ENCODE data around the gene ZNF276.
A peak's percentile ranks its signal among the peaks of the same experiment; 100 is the strongest.

Gene ZNF276

DNA sequence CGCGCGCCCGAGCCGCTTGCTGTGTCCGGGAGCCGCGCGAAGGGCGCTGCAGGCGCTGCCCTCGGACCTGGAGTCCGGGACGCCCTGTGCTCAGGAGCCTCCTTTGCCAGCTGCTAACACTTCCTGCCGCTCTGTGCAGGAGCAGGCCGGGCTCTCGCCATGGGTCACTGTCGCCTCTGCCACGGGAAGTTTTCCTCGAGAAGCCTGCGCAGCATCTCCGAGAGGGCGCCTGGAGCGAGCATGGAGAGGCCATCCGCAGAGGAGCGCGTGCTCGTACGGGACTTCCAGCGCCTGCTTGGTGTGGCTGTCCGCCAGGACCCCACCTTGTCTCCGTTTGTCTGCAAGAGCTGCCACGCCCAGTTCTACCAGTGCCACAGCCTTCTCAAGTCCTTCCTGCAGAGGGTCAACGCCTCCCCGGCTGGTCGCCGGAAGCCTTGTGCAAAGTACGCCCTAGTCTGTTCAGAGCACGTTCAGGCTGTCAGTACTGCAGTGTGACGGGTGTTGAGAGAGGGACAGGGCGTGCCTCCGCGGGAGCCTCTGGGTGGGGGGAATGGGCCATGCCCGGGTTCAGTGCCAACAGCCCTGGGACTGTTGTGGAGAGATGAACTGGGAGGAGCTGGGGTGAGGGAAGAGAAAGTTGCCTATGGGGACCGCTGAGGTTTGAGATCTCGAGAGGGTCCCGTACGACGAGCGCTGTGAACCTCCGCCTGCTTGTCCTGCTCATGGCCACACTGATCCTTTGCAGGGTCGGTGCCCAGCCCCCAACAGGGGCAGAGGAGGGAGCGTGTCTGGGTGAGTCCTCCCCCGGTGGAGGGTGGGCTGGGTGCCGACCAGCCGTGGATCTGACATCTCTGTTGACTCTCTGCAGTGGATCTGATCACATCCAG is 1.3 kb downstream of the ZNF276 start:
- peak; percentile 55 for DNase-seq (ENCODE audit: low spot score)
- peak overlapping the region; percentile 97 for H3K27ac ChIP-seq
- ChIA-PET CTCF (no interaction called here), POLR2A (ENCODE audit: low non-redundant PET) (interaction anchor here (0.5 to 0.8 kb wide), 3 partner anchors 22 to 156 kb away, joined by 3 read pairs; partner anchors contain the start of gene TCF25)
- TF ChIP-seq, protein P1, sequence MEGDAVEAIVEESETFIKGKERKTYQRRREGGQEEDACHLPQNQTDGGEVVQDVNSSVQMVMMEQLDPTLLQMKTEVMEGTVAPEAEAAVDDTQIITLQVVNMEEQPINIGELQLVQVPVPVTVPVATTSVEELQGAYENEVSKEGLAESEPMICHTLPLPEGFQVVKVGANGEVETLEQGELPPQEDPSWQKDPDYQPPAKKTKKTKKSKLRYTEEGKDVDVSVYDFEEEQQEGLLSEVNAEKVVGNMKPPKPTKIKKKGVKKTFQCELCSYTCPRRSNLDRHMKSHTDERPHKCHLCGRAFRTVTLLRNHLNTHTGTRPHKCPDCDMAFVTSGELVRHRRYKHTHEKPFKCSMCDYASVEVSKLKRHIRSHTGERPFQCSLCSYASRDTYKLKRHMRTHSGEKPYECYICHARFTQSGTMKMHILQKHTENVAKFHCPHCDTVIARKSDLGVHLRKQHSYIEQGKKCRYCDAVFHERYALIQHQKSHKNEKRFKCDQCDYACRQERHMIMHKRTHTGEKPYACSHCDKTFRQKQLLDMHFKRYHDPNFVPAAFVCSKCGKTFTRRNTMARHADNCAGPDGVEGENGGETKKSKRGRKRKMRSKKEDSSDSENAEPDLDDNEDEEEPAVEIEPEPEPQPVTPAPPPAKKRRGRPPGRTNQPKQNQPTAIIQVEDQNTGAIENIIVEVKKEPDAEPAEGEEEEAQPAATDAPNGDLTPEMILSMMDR (conservative IDR thresholded peaks at IDR 0.05; ENCODE audit: low read depth), result no peak

DNA sequence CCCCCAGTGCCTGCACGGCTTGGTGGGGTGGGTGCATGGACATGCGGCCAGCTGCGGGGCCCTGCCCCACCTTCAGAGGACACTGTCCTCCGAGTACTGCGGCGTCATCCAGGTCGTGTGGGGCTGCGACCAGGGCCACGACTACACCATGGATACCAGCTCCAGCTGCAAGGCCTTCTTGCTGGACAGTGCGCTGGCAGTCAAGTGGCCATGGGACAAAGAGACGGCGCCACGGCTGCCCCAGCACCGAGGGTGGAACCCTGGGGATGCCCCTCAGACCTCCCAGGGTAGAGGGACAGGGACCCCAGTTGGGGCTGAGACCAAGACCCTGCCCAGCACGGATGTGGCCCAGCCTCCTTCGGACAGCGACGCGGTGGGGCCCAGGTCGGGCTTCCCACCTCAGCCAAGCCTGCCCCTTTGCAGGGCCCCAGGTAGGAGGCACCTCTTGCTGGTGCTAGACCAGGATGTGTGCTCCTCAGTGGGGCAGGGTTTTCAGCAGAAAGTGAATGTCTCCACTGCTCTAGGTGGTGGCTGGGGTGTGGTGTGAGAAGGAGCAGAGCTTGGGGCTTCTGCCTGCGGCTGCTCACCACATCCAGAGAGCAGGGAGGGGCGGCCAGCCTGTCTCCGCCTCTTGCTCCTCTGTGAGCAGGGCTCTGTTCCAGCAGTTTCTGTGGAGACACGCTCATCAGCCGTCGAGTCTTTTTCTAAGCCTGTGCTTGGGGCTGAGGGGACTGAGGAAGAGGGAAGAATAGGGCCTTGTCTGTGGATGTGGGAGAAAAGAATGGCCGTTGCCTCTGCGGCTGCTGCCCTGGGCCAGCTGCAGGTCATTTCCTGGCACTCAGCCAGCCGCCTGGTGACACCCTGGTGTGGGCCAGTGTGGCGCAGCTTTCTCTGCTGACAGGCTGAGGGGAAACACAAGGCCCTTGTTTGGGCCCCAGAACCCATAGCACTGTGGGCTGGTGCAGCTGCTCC is 2.2 kb downstream of the ZNF276 start:
- CTCF ChIA-PET, result no interaction called here
- no peak for DNase-seq (ENCODE audit: low spot score)
- peak overlapping the region; percentile 97 for H3K27ac ChIP-seq
- POLR2A ChIA-PET (ENCODE audit: low non-redundant PET), result interaction anchor here (0.5 to 0.8 kb wide), 2 partner anchors 23 to 157 kb away, joined by 3 read pairs; no protein-coding TSS in a partner anchor
- TF ChIP-seq, protein P1 (conservative IDR thresholded peaks at IDR 0.05; ENCODE audit: low read depth), result no peak

DNA sequence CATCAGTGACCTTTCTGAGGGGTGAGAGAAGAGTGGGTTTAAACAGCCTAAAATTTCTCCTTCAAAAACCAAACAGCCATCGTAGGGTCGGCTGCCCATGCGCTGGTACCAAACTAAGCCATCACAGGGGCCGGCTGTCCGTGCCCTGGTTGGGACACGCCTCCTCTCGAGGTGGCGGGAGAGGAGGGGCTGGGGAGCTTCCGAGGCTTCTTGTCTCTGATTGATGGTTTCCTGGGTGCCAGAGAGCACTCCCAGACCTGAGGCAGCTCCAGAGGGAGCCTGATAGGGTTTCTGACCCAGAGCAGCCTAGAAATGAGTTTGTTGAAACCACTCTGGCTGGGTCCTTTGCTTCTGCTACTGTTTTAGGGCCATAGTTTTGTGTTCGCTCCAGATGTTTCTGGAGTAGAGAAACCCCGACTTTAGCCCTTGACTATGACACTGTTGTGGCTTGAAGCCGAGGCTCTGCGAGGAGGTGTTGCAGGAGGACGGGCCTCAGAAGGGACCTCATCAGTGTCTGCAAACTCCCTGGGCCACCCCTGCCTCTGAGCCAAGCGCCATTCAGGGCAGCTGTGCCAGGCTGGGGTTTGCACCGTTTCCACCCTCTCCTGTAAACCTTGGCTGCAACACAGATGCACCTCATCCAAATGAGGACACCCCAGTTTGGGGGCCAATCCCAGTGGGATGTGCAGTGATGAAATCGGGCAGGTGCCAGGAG is 6.2 kb downstream of the ZNF276 start:
- TF ChIP-seq, protein P1 (conservative IDR thresholded peaks at IDR 0.05; ENCODE audit: low read depth), result no peak
- peak overlapping the region; percentile 40 for H3K27ac ChIP-seq
- no peak for DNase-seq (ENCODE audit: low spot score)
- POLR2A ChIA-PET (ENCODE audit: low non-redundant PET), result no interaction called here
- CTCF ChIA-PET, result interaction anchor here (1.5 kb wide), 1 partner anchor 13 kb away, joined by 7 read pairs; no protein-coding TSS in a partner anchor

DNA sequence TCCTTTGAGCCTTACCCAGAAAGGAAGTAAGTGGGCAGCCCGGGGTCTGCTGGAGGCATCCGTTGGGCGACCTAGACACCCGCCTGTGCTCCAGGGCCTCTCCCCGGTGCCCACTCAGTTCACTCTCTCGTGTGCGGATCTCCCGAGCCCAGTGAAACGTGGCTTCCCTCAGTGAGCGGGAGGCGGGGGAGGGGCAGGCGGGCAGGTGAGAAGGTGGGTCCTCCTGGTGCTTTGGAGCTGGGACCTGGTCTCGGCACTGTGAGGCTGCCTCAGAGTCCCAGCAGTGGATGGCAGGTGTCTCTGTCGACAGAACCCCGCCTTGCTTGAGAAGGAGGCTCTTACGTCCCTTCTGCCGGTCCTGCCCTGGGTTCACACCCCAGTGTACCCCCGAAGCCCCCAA is 8.0 kb downstream of the ZNF276 start:
- TF ChIP-seq, protein P1 (conservative IDR thresholded peaks at IDR 0.05; ENCODE audit: low read depth), result no peak
- H3K27ac ChIP-seq, result peak overlapping the region; percentile 42
- no peak for DNase-seq (ENCODE audit: low spot score)
- ChIA-PET POLR2A (ENCODE audit: low non-redundant PET) (interaction anchor here (1.0 kb wide), 1 partner anchor 12 kb away, joined by 4 read pairs; no protein-coding TSS in a partner anchor), CTCF (no interaction called here)

DNA sequence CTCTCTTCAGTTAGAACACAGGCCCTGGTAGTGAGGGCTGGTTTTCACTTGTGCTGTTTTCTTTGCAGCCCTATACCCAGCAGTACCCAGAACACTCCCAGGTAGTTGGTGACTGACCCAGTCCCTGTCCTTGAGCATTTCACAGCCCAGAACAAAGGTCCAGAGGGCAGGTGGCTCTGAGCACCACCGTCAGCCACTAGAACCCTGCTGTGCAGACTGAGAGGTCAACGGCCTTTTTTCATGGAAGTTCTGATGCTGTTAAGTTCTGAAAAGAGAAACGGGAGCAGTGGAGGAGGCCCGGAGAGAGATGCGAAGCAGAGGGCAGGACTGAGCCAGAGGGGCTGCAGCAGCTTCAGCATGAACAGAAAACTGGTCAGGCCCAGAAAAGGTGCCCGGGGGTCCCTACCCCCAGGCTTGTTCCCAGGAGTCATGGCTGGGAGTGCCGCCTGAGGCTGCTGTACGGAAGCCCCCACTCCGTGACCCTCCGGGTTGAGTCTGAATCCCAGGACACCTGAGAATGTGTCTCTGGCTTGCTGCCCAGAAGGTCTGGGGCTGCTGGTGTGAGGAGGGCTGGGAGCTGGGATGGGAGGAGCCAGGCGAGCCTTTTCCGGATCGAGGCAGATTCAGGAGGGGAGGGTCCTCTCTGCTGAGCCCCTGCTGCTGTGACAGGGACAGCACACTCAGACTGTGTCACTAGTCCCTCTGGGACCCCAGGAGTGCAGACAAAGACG is 8.7 kb downstream of the ZNF276 start:
- DNase-seq (ENCODE audit: low spot score), result no peak
- TF ChIP-seq, protein P1 (conservative IDR thresholded peaks at IDR 0.05; ENCODE audit: low read depth), result no peak
- peak overlapping the region; percentile 42 for H3K27ac ChIP-seq
- POLR2A ChIA-PET (ENCODE audit: low non-redundant PET), result no interaction called here
- CTCF ChIA-PET, result no interaction called here
